ENCODE data around the gene OVCH2.

DNA sequence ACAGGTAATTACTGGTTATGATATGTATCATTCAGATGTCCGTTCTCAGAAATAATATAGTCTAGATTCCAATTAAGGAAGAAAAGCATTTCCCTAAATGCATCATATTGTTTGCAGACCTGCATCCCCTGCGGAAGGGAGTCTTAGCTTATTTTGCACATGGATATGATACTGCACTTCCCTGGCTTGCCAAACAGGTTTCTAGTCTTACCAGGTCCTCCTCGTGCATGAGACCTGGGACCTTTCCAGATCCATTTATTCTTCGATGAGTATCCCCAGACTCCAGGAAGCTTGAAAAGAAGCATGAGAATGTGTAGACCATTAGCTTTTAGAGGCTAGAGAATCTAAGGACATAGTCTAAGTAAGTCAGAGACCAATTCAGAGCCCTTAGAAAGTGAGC, 63.5 kb downstream of the OVCH2 start:
- no peak for TF ChIP-seq CTCF (IDR thresholded peaks at IDR 0.05; ENCODE audit: low read depth, low read length)
- TF ChIP-seq, protein P1, sequence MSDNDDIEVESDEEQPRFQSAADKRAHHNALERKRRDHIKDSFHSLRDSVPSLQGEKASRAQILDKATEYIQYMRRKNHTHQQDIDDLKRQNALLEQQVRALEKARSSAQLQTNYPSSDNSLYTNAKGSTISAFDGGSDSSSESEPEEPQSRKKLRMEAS (IDR thresholded peaks at IDR 0.05; ENCODE audit: low read depth, low read length): no peak

Measured in NB4 (cell line).